ENCODE measurements around the gene PAX5. TPM values are rescaled to one million over a fixed set of nuclear protein-coding genes. Genes with fewer than 3 reads are reported as not detected.
A peak's percentile ranks its signal among the peaks of the same experiment; 100 is the strongest.
"Not testable (repeated sequence)": the region's sequence is repeated elsewhere in the genome, so short reads cannot be mapped to it uniquely, and the experiment has no call there.

The PAX5 gene
- polyA plus RNA-seq, 2 of the 4 experiments (the other 2 are of a cell fraction) = not detected

DNA sequence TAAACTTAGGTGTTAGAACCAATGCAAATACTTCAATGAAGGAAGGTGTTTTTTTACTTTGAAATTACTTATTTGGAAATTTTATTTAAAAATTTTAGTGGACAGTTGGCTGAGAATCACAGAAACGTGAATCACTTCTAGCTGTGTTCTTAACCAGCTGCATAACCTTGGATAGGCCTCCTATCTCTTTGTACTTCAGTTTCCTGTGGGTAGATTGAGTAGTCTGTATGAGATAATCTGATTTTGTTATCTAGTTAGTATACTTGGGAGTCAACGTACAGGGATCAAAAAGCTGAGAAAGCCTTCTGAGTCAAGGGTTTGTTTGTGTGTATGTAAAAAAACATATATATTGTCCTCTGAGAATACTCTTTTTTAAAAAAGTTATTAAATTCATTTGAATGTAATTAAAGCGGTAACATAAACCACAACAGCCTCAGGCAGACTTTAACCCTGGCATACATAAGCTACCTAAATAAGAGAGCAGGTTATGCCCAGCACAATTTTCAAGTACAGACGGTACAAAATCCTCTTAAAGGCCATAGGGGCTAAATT is 48.2 kb upstream of the PAX5 start:
- ChIA-PET CTCF (interaction anchor here (1.0 kb wide), 1 partner anchor 56 kb away, joined by 3 read pairs; no protein-coding TSS in a partner anchor), POLR2A (no interaction called here)
- no peak overlapping the region for H3K4me3 ChIP-seq
- H3K27ac ChIP-seq = no peak overlapping the region
- TF ChIP-seq MAZ (IDR thresholded peaks at IDR 0.05; ENCODE audit: borderline replicate concordance, low read depth, low read length) (no peak), JUN (IDR thresholded peaks at IDR 0.05) (no peak), MYC (IDR thresholded peaks at IDR 0.05; ENCODE audit: borderline replicate concordance, low read length) (no peak), HOXA7 (CRISPR knock-in tag; IDR thresholded peaks at IDR 0.05) (no peak), FOSB (CRISPR knock-in tag; IDR thresholded peaks at IDR 0.05) (no peak), EP300 (IDR thresholded peaks at IDR 0.05) (no peak), PHF8 (IDR thresholded peaks at IDR 0.05; ENCODE audit: borderline replicate concordance, low read depth) (no peak)
- TF ChIP-seq, protein P1, sequence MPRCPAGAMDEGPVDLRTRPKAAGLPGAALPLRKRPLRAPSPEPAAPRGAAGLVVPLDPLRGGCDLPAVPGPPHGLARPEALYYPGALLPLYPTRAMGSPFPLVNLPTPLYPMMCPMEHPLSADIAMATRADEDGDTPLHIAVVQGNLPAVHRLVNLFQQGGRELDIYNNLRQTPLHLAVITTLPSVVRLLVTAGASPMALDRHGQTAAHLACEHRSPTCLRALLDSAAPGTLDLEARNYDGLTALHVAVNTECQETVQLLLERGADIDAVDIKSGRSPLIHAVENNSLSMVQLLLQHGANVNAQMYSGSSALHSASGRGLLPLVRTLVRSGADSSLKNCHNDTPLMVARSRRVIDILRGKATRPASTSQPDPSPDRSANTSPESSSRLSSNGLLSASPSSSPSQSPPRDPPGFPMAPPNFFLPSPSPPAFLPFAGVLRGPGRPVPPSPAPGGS (IDR thresholded peaks at IDR 0.05) = no peak
- TF ChIP-seq, protein P2, sequence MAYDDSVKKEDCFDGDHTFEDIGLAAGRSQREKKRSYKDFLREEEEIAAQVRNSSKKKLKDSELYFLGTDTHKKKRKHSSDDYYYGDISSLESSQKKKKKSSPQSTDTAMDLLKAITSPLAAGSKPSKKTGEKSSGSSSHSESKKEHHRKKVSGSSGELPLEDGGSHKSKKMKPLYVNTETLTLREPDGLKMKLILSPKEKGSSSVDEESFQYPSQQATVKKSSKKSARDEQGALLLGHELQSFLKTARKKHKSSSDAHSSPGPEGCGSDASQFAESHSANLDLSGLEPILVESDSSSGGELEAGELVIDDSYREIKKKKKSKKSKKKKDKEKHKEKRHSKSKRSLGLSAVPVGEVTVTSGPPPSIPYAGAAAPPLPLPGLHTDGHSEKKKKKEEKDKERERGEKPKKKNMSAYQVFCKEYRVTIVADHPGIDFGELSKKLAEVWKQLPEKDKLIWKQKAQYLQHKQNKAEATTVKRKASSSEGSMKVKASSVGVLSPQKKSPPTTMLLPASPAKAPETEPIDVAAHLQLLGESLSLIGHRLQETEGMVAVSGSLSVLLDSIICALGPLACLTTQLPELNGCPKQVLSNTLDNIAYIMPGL (CRISPR knock-in tag; IDR thresholded peaks at IDR 0.05; ENCODE audit: borderline replicate concordance) = no peak
- no peak for DNase-seq (ENCODE audit: low read depth in 1 of 2, low spot score in 1 of 2)
- peaks cover 6% of the 10 kb centered on the region; the same call in 2 of the 3 replicates for H3K4me1 ChIP-seq
- no peak for ATAC-seq
- no peak for FAIRE-seq
- 68% methylated on average over 4 of the region's 4 CpGs for WGBS (ENCODE audit: missing lambda C conversion rate)
- peaks cover 10% of the 10 kb centered on the region; the same call in 2 of the 3 replicates for H3K9me3 ChIP-seq
- no peak overlapping the region for H3K4me2 ChIP-seq

DNA sequence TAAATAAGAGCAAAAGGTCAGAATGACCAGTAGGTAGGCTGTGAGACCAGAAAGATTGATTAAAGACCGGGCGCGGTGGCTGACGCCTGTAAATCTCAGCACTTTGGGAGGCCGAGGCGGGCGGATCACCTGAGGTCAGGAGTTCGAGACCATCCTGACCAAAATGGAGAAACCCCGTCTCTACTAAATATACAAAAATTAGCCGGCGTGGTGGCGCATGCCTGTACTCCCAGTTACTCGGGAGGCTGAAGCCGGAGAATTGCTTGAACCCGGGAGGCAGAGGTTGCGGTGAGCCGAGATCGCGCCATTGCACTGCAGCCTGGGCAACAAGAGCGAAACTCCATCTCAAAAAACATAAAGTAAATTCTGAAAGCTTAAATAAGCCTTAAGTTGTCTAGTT is 47.4 kb upstream of the PAX5 start:
- POLR2A ChIA-PET = interaction anchor here (2.7 kb wide), 1 partner anchor 39 kb away, joined by 20 read pairs; the partner anchor contains the start of gene ZCCHC7
- DNase-seq (ENCODE audit: low read depth in 1 of 2, low spot score in 1 of 2); H3K4me3 ChIP-seq; H3K27ac ChIP-seq; ATAC-seq; FAIRE-seq; H3K4me1 ChIP-seq; H3K9me3 ChIP-seq: not testable (repeated sequence)
- CTCF ChIA-PET = interaction anchor here (1.0 kb wide), 1 partner anchor 55 kb away, joined by 3 read pairs; no protein-coding TSS in a partner anchor
- WGBS (ENCODE audit: missing lambda C conversion rate) = 95% methylated on average over 20 of the region's 20 CpGs
- peak overlapping the region; percentile 92 for H3K4me2 ChIP-seq

DNA sequence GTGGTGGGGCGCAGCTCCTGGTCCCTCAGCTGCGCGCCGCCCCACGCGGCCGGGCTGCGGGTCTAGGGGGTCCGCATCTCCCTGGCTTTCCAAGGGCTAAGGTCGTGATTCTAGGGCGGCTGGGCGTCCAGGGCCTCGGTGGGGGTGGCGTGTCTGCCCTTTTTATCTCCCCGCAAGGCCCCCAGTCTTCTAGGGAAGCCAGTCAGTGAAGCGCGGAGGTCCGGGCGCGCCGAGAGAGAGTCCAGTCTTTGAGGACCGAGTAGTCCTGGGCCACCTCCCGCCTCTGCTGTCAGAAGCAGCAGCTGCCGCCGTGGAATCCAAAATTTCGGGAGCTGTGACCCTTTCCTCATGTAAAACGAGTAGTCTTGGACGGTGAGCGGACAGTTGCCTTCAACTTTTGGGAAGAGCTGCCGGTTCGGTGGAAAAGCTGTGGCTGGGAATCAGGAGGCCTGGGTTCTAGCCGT is 46.1 kb upstream of the PAX5 start:
- not testable (repeated sequence) for H3K4me1 ChIP-seq; H3K9me3 ChIP-seq; DNase-seq (ENCODE audit: low read depth in 1 of 2, low spot score in 1 of 2); FAIRE-seq
- Histone ChIP-seq H3K4me3 (peak overlapping the region; percentile 79), H3K4me2 (peak overlapping the region; percentile 92), H3K27ac (peak overlapping the region; percentile 83 to 96)
- ChIA-PET POLR2A (interaction anchor here (2.7 kb wide), 1 partner anchor 40 kb away, joined by 20 read pairs; the partner anchor contains the start of gene ZCCHC7), CTCF (interaction anchor here (0.9 to 1.6 kb wide), 4 partner anchors 24 to 249 kb away, joined by 3 to 5 read pairs (median 4); no protein-coding TSS in a partner anchor)
- WGBS (ENCODE audit: missing lambda C conversion rate) = 9% methylated on average over 20 of the region's 32 CpGs
- peak; percentile 55 to 75 for ATAC-seq

DNA sequence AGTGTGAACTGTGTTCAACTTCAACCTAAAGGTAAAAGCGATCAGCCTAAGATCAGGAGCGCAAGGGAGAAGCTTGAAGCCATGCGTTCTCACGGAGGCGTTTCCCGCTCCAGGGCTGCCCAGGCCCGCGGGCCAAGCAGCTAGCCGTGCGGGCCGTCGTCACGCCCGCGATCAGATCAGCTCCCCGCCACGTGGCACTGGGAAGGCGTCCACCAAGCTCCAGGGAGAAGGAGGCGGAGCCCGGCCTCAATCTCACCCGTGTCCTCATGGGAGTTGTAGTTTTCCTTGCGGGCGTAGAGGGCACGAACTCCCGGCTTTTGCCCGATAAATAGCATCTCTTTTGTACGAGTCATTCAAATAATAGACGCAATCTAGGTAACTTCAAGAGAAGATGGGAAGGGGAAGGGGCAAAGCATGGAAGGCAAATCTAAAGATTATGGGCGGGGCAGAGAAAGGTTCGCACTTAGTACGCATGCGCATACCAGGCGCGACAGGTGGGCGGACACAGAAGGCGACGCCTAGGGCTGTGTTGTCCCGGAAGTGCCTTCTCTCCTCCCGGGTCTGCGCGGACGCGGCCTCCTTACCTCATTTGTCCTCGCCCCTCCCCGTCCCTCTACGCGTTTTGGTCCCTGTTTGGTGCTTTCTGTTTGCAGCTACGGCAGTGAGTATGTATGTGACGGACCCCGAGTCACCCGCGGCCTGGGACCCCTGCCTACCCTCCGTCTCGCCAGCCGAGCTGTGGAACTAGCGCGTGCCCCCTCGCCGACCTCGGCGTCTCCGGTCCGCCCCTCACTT is 45.5 kb upstream of the PAX5 start:
- ChIA-PET POLR2A (interaction anchor here (0.6 to 2.7 kb wide), 3 partner anchors 18 to 314 kb away, joined by 3 to 20 read pairs (median 4); partner anchors contain the start of gene ZCCHC7), CTCF (interaction anchor here (0.9 to 1.6 kb wide), 4 partner anchors 25 to 250 kb away, joined by 3 to 5 read pairs (median 4); no protein-coding TSS in a partner anchor)
- peak; percentile 23 for FAIRE-seq
- WGBS (ENCODE audit: missing lambda C conversion rate) = 5% methylated on average over 45 of the region's 63 CpGs
- Histone ChIP-seq H3K4me1 (peaks cover 6% of the 10 kb centered on the region; the same call in 2 of the 3 replicates), H3K4me3 (peak overlapping the region; percentile 79), H3K9me3 (peaks cover 10% of the 10 kb centered on the region; the same call in 2 of the 3 replicates), H3K4me2 (peak overlapping the region; percentile 92), H3K27ac (peak overlapping the region; percentile 83 to 96)
- peak; percentile 97 to 98 for ATAC-seq
- DNase-seq (ENCODE audit: low read depth in 1 of 2, low spot score in 1 of 2) = peak; percentile 89 to 96
- TF ChIP-seq, protein P3, sequence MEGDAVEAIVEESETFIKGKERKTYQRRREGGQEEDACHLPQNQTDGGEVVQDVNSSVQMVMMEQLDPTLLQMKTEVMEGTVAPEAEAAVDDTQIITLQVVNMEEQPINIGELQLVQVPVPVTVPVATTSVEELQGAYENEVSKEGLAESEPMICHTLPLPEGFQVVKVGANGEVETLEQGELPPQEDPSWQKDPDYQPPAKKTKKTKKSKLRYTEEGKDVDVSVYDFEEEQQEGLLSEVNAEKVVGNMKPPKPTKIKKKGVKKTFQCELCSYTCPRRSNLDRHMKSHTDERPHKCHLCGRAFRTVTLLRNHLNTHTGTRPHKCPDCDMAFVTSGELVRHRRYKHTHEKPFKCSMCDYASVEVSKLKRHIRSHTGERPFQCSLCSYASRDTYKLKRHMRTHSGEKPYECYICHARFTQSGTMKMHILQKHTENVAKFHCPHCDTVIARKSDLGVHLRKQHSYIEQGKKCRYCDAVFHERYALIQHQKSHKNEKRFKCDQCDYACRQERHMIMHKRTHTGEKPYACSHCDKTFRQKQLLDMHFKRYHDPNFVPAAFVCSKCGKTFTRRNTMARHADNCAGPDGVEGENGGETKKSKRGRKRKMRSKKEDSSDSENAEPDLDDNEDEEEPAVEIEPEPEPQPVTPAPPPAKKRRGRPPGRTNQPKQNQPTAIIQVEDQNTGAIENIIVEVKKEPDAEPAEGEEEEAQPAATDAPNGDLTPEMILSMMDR (IDR thresholded peaks at IDR 0.05) = no peak
- TF ChIP-seq MAFK (IDR thresholded peaks at IDR 0.05; ENCODE audit: partially characterized antibody) = no peak
- TF ChIP-seq POLR2A (IDR thresholded peaks at IDR 0.05; ENCODE audit: low read length) = peak; percentile 69
- TF ChIP-seq MYC (IDR thresholded peaks at IDR 0.05; ENCODE audit: borderline replicate concordance, low read length) = peak; percentile 54; the same call in 1 of the 2 replicates
- 0 out of 2 replicates have a peak, but pooled peaks have one; percentile 78 for TF ChIP-seq HEYL (CRISPR knock-in tag; IDR thresholded peaks at IDR 0.05)
- peak; percentile 90 for TF ChIP-seq EHF (CRISPR knock-in tag; IDR thresholded peaks at IDR 0.05)
- TF ChIP-seq MAZ (IDR thresholded peaks at IDR 0.05; ENCODE audit: borderline replicate concordance, low read depth, low read length) = no peak
- 0 out of 2 replicates have a peak, but pooled peaks have one; percentile 84 for TF ChIP-seq TP53 (CRISPR knock-in tag; IDR thresholded peaks at IDR 0.05)
- TF ChIP-seq CBX2 (IDR thresholded peaks at IDR 0.05; ENCODE audit: borderline replicate concordance, low read depth) = no peak
- TF ChIP-seq RAD21 (conservative IDR thresholded peaks at IDR 0.05 in 1 of 2, IDR thresholded peaks at IDR 0.05 in 1 of 2) = no peak
- no peak for TF ChIP-seq JUNB (IDR thresholded peaks at IDR 0.05)
- TF ChIP-seq HOXA7 (CRISPR knock-in tag; IDR thresholded peaks at IDR 0.05) = no peak
- peak; percentile 79; the same call in 1 of the 2 replicates for TF ChIP-seq FOXS1 (CRISPR knock-in tag; IDR thresholded peaks at IDR 0.05)
- peak; percentile 64; the same call in 1 of the 2 replicates for TF ChIP-seq NPAS2 (CRISPR knock-in tag; IDR thresholded peaks at IDR 0.05; ENCODE audit: borderline replicate concordance)

All from A549 (cell line).